ENCODE results near the gene BST2. TPM values are rescaled to one million over a fixed set of nuclear protein-coding genes. Genes with fewer than 3 reads are reported as not detected.
"Not testable (repeated sequence)": the region's sequence is repeated elsewhere in the genome, so short reads cannot be mapped to it uniquely, and the experiment has no call there.

Gene BST2
- total RNA-seq, 1 experiment from 2014 or later = 4.4 TPM

DNA sequence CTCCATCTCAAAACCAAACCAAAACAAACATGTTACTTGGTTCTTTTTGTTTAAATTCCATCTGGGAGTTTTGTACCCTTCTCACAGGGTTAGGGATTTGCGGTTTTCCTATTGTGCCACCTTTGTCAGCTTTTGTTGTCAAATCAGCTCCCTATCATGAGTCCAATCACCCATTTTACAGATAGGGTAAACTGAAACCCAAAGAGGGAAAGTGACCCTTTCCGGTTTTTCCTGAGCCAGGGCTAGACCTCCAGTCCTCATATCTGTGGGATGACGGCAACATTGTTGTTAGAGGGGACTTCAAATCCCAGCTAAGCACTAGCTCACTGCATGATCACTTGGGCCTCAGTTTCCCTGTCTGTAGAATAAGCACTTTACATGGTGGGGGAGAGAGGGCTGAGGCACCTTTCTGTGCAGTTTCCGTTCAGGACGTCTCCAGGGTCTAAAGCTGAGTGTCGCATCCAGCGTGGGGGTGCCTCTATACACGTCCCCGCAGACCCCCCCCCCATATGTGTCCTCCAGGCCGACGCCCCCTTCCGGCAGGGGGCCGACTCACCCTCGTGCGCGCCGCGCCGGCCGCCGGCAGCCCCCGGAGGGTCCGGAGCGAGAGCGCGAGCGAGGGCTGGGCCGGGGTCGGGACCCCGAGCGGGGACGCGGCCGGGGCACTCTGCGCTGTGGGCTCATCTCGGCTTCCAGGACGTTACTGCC is 15.3 kb downstream of the BST2 start:
- DNase-seq (ENCODE audit: low read depth) = no peak

GRCh38 chr19:17389288-17389687 is 16.1 kb downstream of the BST2 start:
- no peak for DNase-seq (ENCODE audit: low read depth)

GRCh38 chr19:17385878-17386611 is 19.4 kb downstream of the BST2 start:
- peak; percentile 69 for DNase-seq (ENCODE audit: low read depth)

- DNase-seq (ENCODE audit: low read depth) = no peak
Measured at GRCh38 chr19:17380426-17381138, 24.8 kb downstream of the BST2 start.

DNA sequence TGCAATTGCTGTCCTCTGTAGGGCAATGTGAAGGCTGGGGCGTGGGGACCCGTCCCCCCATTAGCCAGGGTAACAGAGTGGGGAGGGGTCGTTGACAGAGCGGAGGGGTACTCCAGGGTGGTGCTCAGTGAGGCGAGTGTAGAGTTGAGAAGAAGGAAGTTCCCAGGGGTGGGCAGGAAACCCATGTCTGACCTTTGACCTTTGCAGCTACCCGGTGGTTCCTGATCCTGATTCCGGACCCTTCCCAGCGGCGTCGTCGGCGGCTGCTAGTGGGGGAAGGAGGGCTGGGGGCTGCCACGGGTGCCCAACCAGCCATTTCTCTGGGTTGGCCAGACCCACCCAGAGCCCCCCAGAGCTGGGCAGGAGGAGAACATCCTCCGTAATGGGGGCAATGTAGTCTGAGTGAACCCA is 26.2 kb downstream of the BST2 start:
- DNase-seq (ENCODE audit: low read depth) = no peak

DNA sequence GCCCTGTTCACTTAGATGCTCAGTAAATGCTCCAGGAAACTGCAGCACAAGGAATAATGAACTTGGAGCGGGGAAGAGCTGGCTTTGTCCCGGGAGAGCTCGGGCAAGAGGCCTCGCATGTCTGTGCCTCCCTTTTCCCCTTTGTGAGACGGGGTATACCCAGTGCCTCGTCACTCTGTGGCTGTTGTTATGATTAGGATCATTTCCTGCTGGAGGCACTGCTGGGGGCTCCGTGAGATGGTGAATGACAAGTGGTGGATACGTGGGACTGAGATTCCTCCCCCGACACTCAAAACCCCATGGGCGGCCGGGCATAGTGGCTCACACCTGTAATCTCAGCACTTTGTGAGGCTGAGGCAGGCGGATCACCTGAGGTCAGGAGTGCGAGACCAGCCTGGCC is 27.2 kb downstream of the BST2 start:
- no peak for DNase-seq (ENCODE audit: low read depth)

DNA sequence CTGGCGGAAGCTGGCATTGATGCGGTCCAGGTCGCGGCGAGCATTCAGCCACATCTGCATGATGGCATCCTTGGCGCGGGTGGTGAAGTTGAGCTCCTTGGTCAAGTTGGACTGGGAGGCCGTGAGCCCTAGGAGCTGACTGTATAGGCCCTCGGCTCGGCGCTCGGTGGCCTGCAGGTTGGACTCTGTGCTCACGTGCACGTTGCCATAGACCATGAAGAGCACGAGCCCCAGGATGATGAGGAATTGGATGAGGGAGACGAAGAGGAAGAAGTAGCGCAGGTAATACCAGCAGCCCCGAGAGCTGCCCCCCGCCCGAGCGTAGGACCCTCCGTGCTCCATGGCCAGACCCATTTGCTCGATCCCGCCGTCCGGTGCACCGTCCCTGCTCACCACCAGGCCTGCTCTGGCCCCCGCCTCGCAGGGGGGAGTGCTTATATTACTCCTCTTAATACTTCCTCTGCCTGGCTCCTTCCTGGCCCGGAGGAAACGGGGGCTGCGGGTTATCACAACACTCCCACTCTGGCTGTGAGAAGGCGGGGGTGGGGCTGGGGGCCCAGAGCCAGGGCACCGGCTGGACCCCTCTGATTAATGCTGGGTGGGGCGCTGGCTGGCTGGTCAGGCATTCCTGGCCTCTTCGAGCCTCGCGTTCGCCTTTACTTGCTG is 28.4 kb downstream of the BST2 start, which contains the start of gene PLVAP:
PLVAP (minus strand) TSS at position 408 of the 666 bp plus-strand sequence; CDS start at position 354, 54 bp downstream.
- no peak for DNase-seq (ENCODE audit: low read depth)

GRCh38 chr19:17370026-17370587 is 35.3 kb downstream of the BST2 start:
- no peak for DNase-seq (ENCODE audit: low read depth)

- DNase-seq (ENCODE audit: low read depth) = no peak
Measured at GRCh38 chr19:17365361-17365760, 40.1 kb downstream of the BST2 start.

GRCh38 chr19:17363852-17364605 is 41.4 kb downstream of the BST2 start:
- not testable (repeated sequence) for DNase-seq (ENCODE audit: low read depth)

DNA sequence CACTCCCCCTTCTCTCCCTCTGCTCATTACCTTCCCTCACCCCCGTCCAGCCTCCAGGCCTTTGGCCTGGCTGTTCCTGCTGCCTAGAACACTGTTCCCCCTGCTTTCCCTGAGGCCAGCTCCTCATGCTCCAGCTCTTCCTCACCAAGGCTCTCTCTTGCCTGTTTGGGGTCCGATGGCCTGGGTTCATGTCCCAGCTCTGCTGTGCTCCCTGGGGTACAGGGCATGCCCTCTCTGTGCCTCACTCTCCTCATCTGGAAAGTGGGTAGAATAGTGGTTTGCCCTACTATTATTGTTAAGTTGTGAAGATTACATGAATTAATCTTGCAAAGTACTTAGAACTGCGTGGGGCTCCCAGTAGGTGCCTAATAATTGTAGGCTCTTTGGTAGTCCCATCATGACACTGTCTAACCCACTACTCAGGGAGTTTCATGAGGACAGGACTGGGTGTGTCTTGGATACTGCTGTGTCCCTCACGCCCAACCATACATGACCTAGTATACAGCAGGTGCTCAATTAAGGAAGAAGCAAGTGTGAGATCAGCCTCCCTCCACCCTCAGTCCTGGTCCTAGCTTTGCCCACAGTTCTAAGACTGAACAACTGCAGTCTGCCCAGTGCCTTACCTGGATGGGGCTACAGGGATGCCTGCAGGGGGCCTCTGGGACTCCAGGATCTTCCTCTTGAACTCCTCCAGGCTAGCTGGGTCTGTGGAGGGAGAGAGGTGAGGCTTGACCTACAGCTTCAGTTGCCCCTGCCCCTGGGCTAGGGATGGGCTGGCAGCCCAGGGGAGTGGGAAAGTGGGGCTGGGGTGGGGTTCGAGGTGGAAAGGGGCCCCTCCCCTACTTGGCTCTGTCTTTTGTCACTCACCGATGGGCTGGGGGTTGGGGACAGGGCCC is 45.3 kb downstream of the BST2 start:
- no peak for DNase-seq (ENCODE audit: low read depth)

DNA sequence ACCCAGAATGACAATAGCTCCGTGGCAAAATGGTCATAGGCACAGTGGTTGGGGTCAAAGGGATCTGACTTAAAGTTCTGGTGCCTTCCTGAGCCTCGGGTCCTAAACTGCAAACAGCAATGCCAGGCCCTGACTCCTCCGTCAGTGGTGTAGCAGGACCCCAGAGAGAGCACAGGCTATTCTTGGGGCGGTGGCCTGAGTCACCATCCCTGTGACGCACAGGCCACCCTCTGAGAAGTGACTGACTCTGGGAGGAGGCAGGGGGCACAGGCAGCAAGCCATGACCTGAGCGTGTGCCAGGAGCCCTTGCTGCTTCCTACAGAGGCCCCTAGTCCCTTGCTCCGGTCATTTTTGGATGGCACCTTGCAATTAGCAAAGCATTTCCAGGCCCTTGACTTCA is 47.0 kb downstream of the BST2 start:
- peak; percentile 85 for DNase-seq (ENCODE audit: low read depth)

GRCh38 chr19:17357724-17358123 is 47.7 kb downstream of the BST2 start:
- DNase-seq (ENCODE audit: low read depth) = no peak

DNA sequence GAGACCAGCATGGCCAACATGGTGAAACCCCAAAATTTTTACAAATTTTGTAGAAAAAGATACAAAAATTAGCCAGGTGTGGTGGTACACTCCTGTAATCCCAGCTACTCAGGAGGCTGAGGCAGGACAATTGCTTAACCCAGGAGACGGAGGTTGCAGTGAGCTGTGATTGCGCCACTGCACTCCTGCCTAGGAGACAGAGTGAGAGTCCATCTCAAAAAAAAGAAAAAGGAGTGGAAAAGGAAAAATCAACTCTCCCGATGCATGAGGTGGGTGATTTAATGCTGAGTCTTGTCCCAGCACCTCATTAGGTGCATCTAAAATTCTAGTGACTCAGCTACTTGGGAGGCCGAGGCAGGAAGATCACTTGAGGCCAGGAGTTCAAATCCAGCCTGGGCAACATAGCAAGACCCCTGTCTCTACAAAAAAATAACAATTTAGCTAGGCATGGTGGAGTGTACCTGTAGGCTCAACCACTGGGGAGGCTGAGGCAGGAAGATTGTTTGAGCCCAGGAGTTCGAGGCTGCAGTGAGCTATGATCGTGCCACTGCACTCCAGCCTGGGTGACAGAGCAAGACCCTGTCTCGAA is 48.3 kb downstream of the BST2 start:
- no peak for DNase-seq (ENCODE audit: low read depth)

GRCh38 chr19:17353386-17353785 is 52.0 kb downstream of the BST2 start:
- no peak for DNase-seq (ENCODE audit: low read depth)

Measured in Daoy (cell line).